HCT116 (cell line): Measurements from ENCODE around the gene A2M. TPM values are rescaled to one million over a fixed set of nuclear protein-coding genes. Genes with fewer than 3 reads are reported as not detected.

ENCODE experiments used
- ATAC-seq: fragments of 200-7000 bp; cut with Tn5 transposase; 2 replicates; pipeline ENCODE4 v1.9.1; 2020; ENCODE audit warnings: mild to moderate bottlenecking, moderate library complexity
- BruUV-seq: library from RNA; stranded (reverse); fragments of 400-500 nt; replicated peaks from 2 replicates; lab custom pipeline; 2021; lab: Mats Ljungman, UMichigan
- CTCF ChIA-PET: fragments of 300-600 bp; sonication (Branson Sonifier 250); formaldehyde crosslinking; loops from one replicate; lab custom pipeline; 2021; ENCODE audit warnings: antibody characterized with exemption; lab: Charles Lee
- POLR2A ChIA-PET: fragments of 300-600, 350-600 bp; sonication (Branson Sonifier 250); formaldehyde crosslinking; loops from one replicate; lab custom pipeline; 2021; ENCODE audit warnings: antibody characterized with exemption; lab: Charles Lee
- RAD21 ChIA-PET, 2 experiments: fragments of 300-600 bp; sonication (Branson Sonifier 250); formaldehyde crosslinking; loops; one replicate each; lab custom pipeline; 2023; ENCODE audit warnings: low total read pairs in 2 of 2; ENCODE audit not compliant: uncharacterized antibody in 2 of 2, unreplicated experiment in 2 of 2, low non-redundant PET in 1 of 2; lab: Charles Lee
- DNase-seq: peaks from one replicate; pipeline ENCODE4 v3.0.0-alpha.2; 2010; ENCODE audit warnings: low read depth, low spot score
- H2AFZ ChIP-seq: fragments of 200-600 bp; shearing (Covaris generic), sonication (generic); 2 replicates; pipeline ENCODE4 v1.6.1; 2017; ENCODE audit warnings: low read depth, mixed run types, mixed read lengths, antibody characterized with exemption, low read length; ENCODE audit not compliant: poor library complexity, severe bottlenecking
- H3K27ac ChIP-seq: 2 replicates; pipeline ENCODE4 v1.5.1; 2012; ENCODE audit warnings: low read depth, low read length
- H3K27me3 ChIP-seq: fragments of 200-600 bp; sonication (generic); 2 replicates; pipeline ENCODE4 v1.6.1; 2016; ENCODE audit warnings: mixed run types, low read length, mixed read lengths; ENCODE audit not compliant: insufficient read depth
- H3K36me3 ChIP-seq, 2 experiments: fragments of 200-500 bp in 1 of 2; fragments of 200-600 bp in 1 of 2; sonication (Bioruptor generic) in 1 of 2; sonication (generic) in 1 of 2; 2 replicates each; pipeline versions ENCODE4 v1.5.1 to v1.6.1; 2014 to 2016; ENCODE audit warnings: low read length in 2 of 2, inconsistent platforms in 1 of 2, mixed read lengths in 1 of 2, mixed run types in 1 of 2; ENCODE audit not compliant: insufficient read depth in 2 of 2, control insufficient read depth in 1 of 2
- H3K4me1 ChIP-seq, 2 experiments: fragments of 200-600 bp in 1 of 2; sonication (generic) in 1 of 2; 2 replicates each; pipeline versions ENCODE4 v1.5.1 to v1.6.1; 2012 to 2017; ENCODE audit warnings: low read length in 2 of 2, inconsistent platforms in 1 of 2, mild to moderate bottlenecking in 1 of 2, mixed read lengths in 1 of 2, mixed run types in 1 of 2, moderate library complexity in 1 of 2; ENCODE audit not compliant: insufficient read depth in 2 of 2, control insufficient read depth in 1 of 2
- H3K4me2 ChIP-seq: fragments of 200-600 bp; sonication (generic); 2 replicates; pipeline ENCODE4 v1.6.1; 2017; ENCODE audit warnings: mixed run types, low read length, mixed read lengths
- H3K4me3 ChIP-seq, 2 experiments: fragments of 200-600 bp in 1 of 2; sonication (generic) in 1 of 2; replicated peaks in 1 of 2; 2 replicates each; pipeline ENCODE4 v1.5.1; 2011 to 2016; ENCODE audit warnings: low read length in 2 of 2, control low read depth in 1 of 2, low read depth in 1 of 2, mild to moderate bottlenecking in 1 of 2, mixed read lengths in 1 of 2, mixed run types in 1 of 2
- H3K79me2 ChIP-seq: fragments of 200-600 bp; sonication (generic); 2 replicates; pipeline ENCODE4 v1.6.1; 2017; ENCODE audit warnings: mild to moderate bottlenecking, mixed run types, low read length, moderate library complexity, mixed read lengths; ENCODE audit not compliant: insufficient read depth
- H3K9ac ChIP-seq: fragments of 200-600 bp; sonication (generic); 2 replicates; pipeline ENCODE4 v1.6.1; 2016; ENCODE audit warnings: low read length, mixed read lengths
- H3K9me2 ChIP-seq: fragments of 200-600 bp; sonication (generic), shearing (Covaris generic); 2 replicates; pipeline ENCODE4 v1.6.1; 2017; ENCODE audit warnings: mixed run types, mild to moderate bottlenecking, moderate library complexity; ENCODE audit not compliant: insufficient read depth
- H3K9me3 ChIP-seq, 2 experiments: fragments of 200-500 bp in 1 of 2; fragments of 200-600 bp in 1 of 2; sonication (Bioruptor generic) in 1 of 2; sonication (generic) in 1 of 2; 2 replicates each; pipeline ENCODE4 v1.6.1; 2014 to 2017; ENCODE audit warnings: low read length in 2 of 2, mixed read lengths in 2 of 2, inconsistent platforms in 1 of 2, low read depth in 1 of 2, mild to moderate bottlenecking in 1 of 2, mixed run types in 1 of 2, moderate library complexity in 1 of 2; ENCODE audit not compliant: control insufficient read depth in 1 of 2, insufficient read depth in 1 of 2
- H4K20me1 ChIP-seq: fragments of 200-600 bp; sonication (generic), shearing (Covaris generic); 2 replicates; pipeline ENCODE4 v1.6.1; 2017; ENCODE audit warnings: mixed run types, mild to moderate bottlenecking, moderate library complexity; ENCODE audit not compliant: insufficient read depth
- ATF3 ChIP-seq: IDR thresholded peaks from 2 replicates; pipeline ENCODE4 v1.6.1; 2012
- CEBPB ChIP-seq: IDR thresholded peaks from 2 replicates; pipeline ENCODE4 v1.6.1; 2012; ENCODE audit warnings: low read depth
- CTCF ChIP-seq, 3 experiments: fragments of 200-600 bp in 1 of 3; sonication (generic) in 1 of 3; IDR thresholded peaks in 2 of 3; conservative IDR thresholded peaks in 1 of 3; 2 replicates each; pipeline ENCODE4 v1.5.1; 2012 to 2017; ENCODE audit warnings: low read depth in 2 of 3, low read length in 2 of 3, antibody characterized with exemption in 1 of 3, borderline replicate concordance in 1 of 3, control low read depth in 1 of 3, mild to moderate bottlenecking in 1 of 3, mixed read lengths in 1 of 3, mixed run types in 1 of 3, moderate library complexity in 1 of 3; ENCODE audit not compliant: insufficient read depth in 1 of 3
- EGR1 ChIP-seq: IDR thresholded peaks from 2 replicates; pipeline ENCODE4 v1.6.1; 2012; ENCODE audit warnings: low read depth
- EZH2 ChIP-seq: fragments of 200-600 bp; sonication (generic); IDR thresholded peaks from 2 replicates; pipeline ENCODE4 v1.6.1; 2017; ENCODE audit warnings: antibody characterized with exemption, mixed run types
- EZH2phosphoT487 ChIP-seq: fragments of 200-600 bp; IDR thresholded peaks from 2 replicates; pipeline ENCODE4 v1.6.1; 2018; ENCODE audit warnings: antibody characterized with exemption, borderline replicate concordance
- FOSL1 ChIP-seq: IDR thresholded peaks from 2 replicates; pipeline ENCODE4 v1.6.1; 2012; ENCODE audit warnings: low read depth
- JUND ChIP-seq: IDR thresholded peaks from 2 replicates; pipeline ENCODE4 v1.6.1; 2012
- MAX ChIP-seq: IDR thresholded peaks from 2 replicates; pipeline ENCODE4 v1.6.1; 2012
- POLR2AphosphoS5 ChIP-seq: IDR thresholded peaks from 2 replicates; pipeline ENCODE4 v1.6.1; 2011; ENCODE audit warnings: mild to moderate bottlenecking, low read depth, low read length, moderate library complexity
- REST ChIP-seq: IDR thresholded peaks from 2 replicates; pipeline ENCODE4 v1.6.1; 2012; ENCODE audit warnings: low read depth
- SIN3A ChIP-seq: IDR thresholded peaks from 2 replicates; pipeline ENCODE4 v1.6.1; 2012; ENCODE audit warnings: low read depth
- SP1 ChIP-seq: IDR thresholded peaks from 2 replicates; pipeline ENCODE4 v1.6.1; 2012; ENCODE audit warnings: low read depth
- TCF7L2 ChIP-seq: IDR thresholded peaks from 2 replicates; pipeline ENCODE4 v1.7.0; 2011; ENCODE audit warnings: borderline replicate concordance, inconsistent platforms; ENCODE audit not compliant: insufficient read depth, insufficient read length; ENCODE audit errors: extremely low read depth
- YY1 ChIP-seq: IDR thresholded peaks from 2 replicates; pipeline ENCODE4 v1.6.1; 2011; ENCODE audit warnings: low read length, low read depth, moderate library complexity, mild to moderate bottlenecking; ENCODE audit not compliant: insufficient replicate concordance; ENCODE audit errors: extremely low read depth
- ZFX ChIP-seq: fragments of 450-650 bp; IDR thresholded peaks from 2 replicates; pipeline ENCODE4 v1.6.1; 2017
- intact Hi-C: fragments of 100-400 bp; cut with micrococcal nuclease; formaldehyde crosslinking; loops from 2 replicates; pipeline ENCODE4 v1.10.0; 2022
- total RNA-seq: library from RNA; stranded (reverse); gene quantifications from one replicate; pipeline ENCODE4 v1.2.1, GENCODE V29; 2021; ENCODE audit not compliant: unreplicated experiment

Gene A2M
- total RNA-seq, 1 experiment from 2014 or later, result 3.0 TPM

- Histone ChIP-seq H3K27me3 (no peaks in the 10 kb centered on the region), H4K20me1 (no peaks in the 10 kb centered on the region), H3K9ac (no peak overlapping the region), H2AFZ (no peak overlapping the region), H3K27ac (no peak overlapping the region), H3K4me2 (no peak overlapping the region), H3K9me3 (no peaks in the 10 kb centered on the region), H3K9me2 (no peaks in the 10 kb centered on the region), H3K4me1 (no peaks in the 10 kb centered on the region), H3K36me3 (no peaks in the 10 kb centered on the region), H3K79me2 (no peaks in the 10 kb centered on the region), H3K4me3 (no peak overlapping the region)
- ChIA-PET CTCF (no interaction called here), POLR2A (no interaction called here), RAD21 (no interaction called here)
- intact Hi-C loops, result loop anchor here (5.0 kb wide), 2 partner anchors 95 to 390 kb away; no protein-coding TSS in a partner anchor
- ATAC-seq (no peak), DNase-seq (no peak)
- no TSS peak for BruUV-seq
- TF ChIP-seq EGR1 (no peak), ZFX (no peak), SP1 (no peak), EZH2 (no peak), JUND (no peak), CTCF (IDR thresholded peaks at IDR 0.05 in 2 of 3, conservative IDR thresholded peaks at IDR 0.05 in 1 of 3; ENCODE audit: borderline replicate concordance in 1 of 3, insufficient read depth in 1 of 3, low read depth in 2 of 3, low read length in 2 of 3) (no peak), TCF7L2 (no peak)
These were observed 68.6 kb downstream of the A2M start for GRCh38 chr12:9047105-9047504.

GRCh38 chr12:9043766-9044165 lies 72.0 kb downstream of the A2M start:
- Histone ChIP-seq H3K36me3 (no peaks in the 10 kb centered on the region), H2AFZ (no peak overlapping the region), H3K27ac (no peak overlapping the region), H3K79me2 (no peaks in the 10 kb centered on the region), H3K4me1 (no peaks in the 10 kb centered on the region), H3K4me3 (no peak overlapping the region), H3K9me2 (no peaks in the 10 kb centered on the region), H3K9me3 (no peaks in the 10 kb centered on the region), H3K27me3 (0 out of 2 replicates have a peak, but pooled peaks cover 4% of the 10 kb centered on the region), H4K20me1 (no peaks in the 10 kb centered on the region), H3K9ac (no peak overlapping the region), H3K4me2 (no peak overlapping the region)
- ChIA-PET RAD21 (interaction anchor here in 1 of 2 experiments (0.6 kb wide), 1 partner anchor 387 kb away, joined by 3 read pairs; no protein-coding TSS in a partner anchor), POLR2A (no interaction called here), CTCF (interaction anchor here (1.2 kb wide), 1 partner anchor 386 kb away, joined by 3 read pairs; no protein-coding TSS in a partner anchor)
- BruUV-seq, result no TSS peak
- DNase-seq (no peak), ATAC-seq (no peak)
- intact Hi-C loops, result no loop called here
- TF ChIP-seq JUND (no peak), CEBPB (no peak), ATF3 (no peak), TCF7L2 (no peak), FOSL1 (no peak), YY1 (no peak), EZH2phosphoT487 (no peak), REST (no peak), SIN3A (no peak), POLR2AphosphoS5 (no peak), ZFX (no peak), SP1 (no peak), MAX (no peak)
